GM18502 (cell line): Measurements from ENCODE around the gene SVEP1.

ENCODE experiments used
- ATAC-seq: cut with Tn5 transposase; IDR thresholded peaks from one replicate; pipeline ENCODE4 v1.9.1; 2021; ENCODE audit warnings: mild to moderate bottlenecking; ENCODE audit not compliant: unreplicated experiment, poor library complexity

SVEP1 gene

GRCh38 chr9:110332766-110333165 lies 246.8 kb downstream of the SVEP1 start:
- no peak for ATAC-seq

GRCh38 chr9:110330484-110331105 lies 248.9 kb downstream of the SVEP1 start:
- no peak for ATAC-seq

- no peak for ATAC-seq
Measured at GRCh38 chr9:110329639-110330230, 249.8 kb downstream of the SVEP1 start.

GRCh38 chr9:110328763-110329162 lies 250.8 kb downstream of the SVEP1 start:
- no peak for ATAC-seq

- no peak for ATAC-seq
Measured at GRCh38 chr9:110327716-110328115, 251.8 kb downstream of the SVEP1 start.

- ATAC-seq, result no peak
Measured at GRCh38 chr9:110323818-110324217, 255.7 kb downstream of the SVEP1 start.

- ATAC-seq, result no peak
Measured at GRCh38 chr9:110320651-110321445, 258.7 kb downstream of the SVEP1 start.

GRCh38 chr9:110319781-110320492 lies 259.6 kb downstream of the SVEP1 start:
- ATAC-seq, result no peak

- no peak for ATAC-seq
Measured at GRCh38 chr9:110317911-110318310, 261.6 kb downstream of the SVEP1 start.

GRCh38 chr9:110316261-110317075 lies 263.1 kb downstream of the SVEP1 start:
- ATAC-seq, result peak; percentile 97
